Activated T-cell treated with anti-CD3 and anti-CD28 coated beads, Interleukin-2, amount 50 U/mL, for 24 hours (primary cell): ENCODE measurements around the gene ANAPC15.
"Not testable (repeated sequence)": the region's sequence is repeated elsewhere in the genome, so short reads cannot be mapped to it uniquely, and the experiment has no call there.

Experiments
- DNase-seq: peaks from one replicate; pipeline ENCODE4 v3.0.0-alpha.2; 2020
- H3K27ac Mint-ChIP-seq: 2 replicates; pipeline ENCODE4 v1.8.0; 2020; ENCODE audit warnings: mild to moderate bottlenecking, mixed read lengths
- H3K27me3 Mint-ChIP-seq: 2 replicates; pipeline ENCODE4 v1.8.0; 2020; ENCODE audit warnings: mixed read lengths
- H3K36me3 Mint-ChIP-seq: 2 replicates; pipeline ENCODE4 v1.8.0; 2020; ENCODE audit warnings: low read depth, mixed read lengths
- H3K4me1 Mint-ChIP-seq: 2 replicates; pipeline ENCODE4 v1.8.0; 2020; ENCODE audit warnings: low read depth, mixed read lengths
- H3K4me3 Mint-ChIP-seq: 2 replicates; pipeline ENCODE4 v1.8.0; 2020; ENCODE audit warnings: mild to moderate bottlenecking, moderate library complexity, mixed read lengths
- H3K9me3 Mint-ChIP-seq: 2 replicates; pipeline ENCODE4 v1.8.0; 2020; ENCODE audit warnings: mixed read lengths

ANAPC15 gene

GRCh38 chr11:72112143-72112977 lies at the start of gene ANAPC15:
Gene ANAPC15, minus strand, starts transcription at chr11:72112695. Its CDS starts 1,419 bp downstream, at chr11:72111276.
- Mint-ChIP-seq H3K36me3 (peaks cover 42% of the 10 kb centered on the region), H3K27ac (peak within 1 kb of the TSS; percentile 100), H3K4me3 (peak within 1 kb of the TSS; percentile 98), H3K27me3 (no peaks in the 10 kb centered on the region), H3K4me1 (peaks cover 21% of the 10 kb centered on the region), H3K9me3 (no peaks in the 10 kb centered on the region)
- peak; percentile 97 for DNase-seq

GRCh38 chr11:72160319-72160718 lies 47.8 kb upstream of the ANAPC15 start:
- no peak overlapping the region for H3K4me3 Mint-ChIP-seq
- no peaks in the 10 kb centered on the region for H3K9me3 Mint-ChIP-seq
- H3K4me1 Mint-ChIP-seq, result no peaks in the 10 kb centered on the region
- H3K27me3 Mint-ChIP-seq, result peaks cover 15% of the 10 kb centered on the region
- no peaks in the 10 kb centered on the region for H3K36me3 Mint-ChIP-seq
- no peak for DNase-seq
- no peak overlapping the region for H3K27ac Mint-ChIP-seq

DNA sequence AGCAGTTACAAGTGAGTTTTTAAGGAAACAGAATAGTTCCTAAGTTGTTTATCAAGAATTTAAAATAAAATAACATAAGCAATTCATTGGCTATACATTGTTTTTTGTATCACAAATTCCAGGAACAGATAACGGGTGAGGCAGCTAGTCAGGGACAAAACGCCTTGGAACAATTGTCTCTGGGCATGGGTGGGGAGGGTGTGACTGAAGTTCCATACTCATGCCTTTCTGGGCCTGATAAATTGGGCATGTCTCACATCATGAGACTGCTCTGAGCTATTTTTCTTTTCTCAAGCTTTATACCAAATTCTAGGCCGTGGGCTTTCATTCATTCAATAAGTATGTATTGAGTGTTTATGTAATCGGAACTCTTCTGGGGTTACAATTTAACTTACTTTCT lies 44.6 kb upstream of the ANAPC15 start:
- Mint-ChIP-seq H3K27ac (no peak overlapping the region), H3K4me3 (no peak overlapping the region), H3K4me1 (no peaks in the 10 kb centered on the region), H3K27me3 (peaks cover 15% of the 10 kb centered on the region), H3K9me3 (no peaks in the 10 kb centered on the region), H3K36me3 (no peaks in the 10 kb centered on the region)
- DNase-seq, result no peak

GRCh38 chr11:72155751-72156150 lies 43.3 kb upstream of the ANAPC15 start:
- Mint-ChIP-seq H3K36me3 (no peaks in the 10 kb centered on the region), H3K4me3 (no peak overlapping the region), H3K27ac (no peak overlapping the region), H3K4me1 (no peaks in the 10 kb centered on the region), H3K27me3 (peaks cover 15% of the 10 kb centered on the region), H3K9me3 (no peaks in the 10 kb centered on the region)
- no peak for DNase-seq

- Mint-ChIP-seq H3K27ac (no peak overlapping the region), H3K36me3 (no peaks in the 10 kb centered on the region), H3K9me3 (no peaks in the 10 kb centered on the region), H3K4me3 (no peak overlapping the region), H3K4me1 (no peaks in the 10 kb centered on the region), H3K27me3 (peaks cover 9% of the 10 kb centered on the region)
- DNase-seq, result no peak
Observed at GRCh38 chr11:72154816-72155215, 42.3 kb upstream of the ANAPC15 start.

DNA sequence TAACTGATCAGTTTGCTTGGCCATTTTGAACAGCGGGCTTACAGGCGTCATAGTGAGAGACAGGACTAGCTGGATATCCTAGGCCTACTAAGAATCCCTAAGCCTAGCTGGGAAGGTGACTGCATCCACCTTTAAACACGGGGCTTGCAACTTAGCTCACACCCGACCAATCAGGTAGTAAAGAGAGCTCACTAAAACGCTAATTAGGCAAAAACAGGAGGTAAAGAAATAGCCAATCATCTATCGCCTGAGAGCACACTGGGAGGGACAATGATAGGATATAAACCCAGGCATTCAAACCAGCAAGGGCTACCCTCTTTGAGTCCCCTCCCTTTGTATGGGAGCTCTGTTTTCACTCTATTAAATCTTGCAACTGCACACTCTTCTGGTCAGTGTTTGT lies 41.4 kb upstream of the ANAPC15 start:
- H3K36me3 Mint-ChIP-seq, result not testable (repeated sequence)

DNA sequence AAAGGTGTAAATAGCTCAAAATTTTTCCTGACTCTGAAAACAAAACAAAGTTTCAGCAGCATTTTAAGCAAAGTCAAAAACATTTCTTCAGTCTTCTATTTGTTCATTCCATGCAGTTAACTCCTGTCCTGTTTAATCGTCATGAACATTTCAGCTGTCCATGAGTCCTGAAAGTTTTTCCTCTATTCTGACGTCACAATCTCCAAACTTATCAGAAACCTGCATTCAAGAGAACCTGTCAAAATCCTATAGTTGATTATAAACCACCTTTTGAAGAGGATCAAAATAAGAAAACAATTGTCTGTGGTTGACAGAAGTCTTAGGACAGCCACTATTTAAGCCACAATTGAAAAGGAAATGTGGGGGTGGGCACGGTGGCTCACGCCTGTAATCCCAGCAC lies 38.4 kb upstream of the ANAPC15 start:
- Mint-ChIP-seq H3K4me1 (no peaks in the 10 kb centered on the region), H3K9me3 (no peaks in the 10 kb centered on the region), H3K36me3 (no peaks in the 10 kb centered on the region), H3K27me3 (no peaks in the 10 kb centered on the region), H3K27ac (no peak overlapping the region), H3K4me3 (no peak overlapping the region)
- no peak for DNase-seq

More for the DNA sequence above, 41.4 kb upstream of the ANAPC15 start:
- not testable (repeated sequence) for H3K4me1 Mint-ChIP-seq, H3K4me3 Mint-ChIP-seq, DNase-seq, H3K27me3 Mint-ChIP-seq, H3K9me3 Mint-ChIP-seq, H3K27ac Mint-ChIP-seq

DNA sequence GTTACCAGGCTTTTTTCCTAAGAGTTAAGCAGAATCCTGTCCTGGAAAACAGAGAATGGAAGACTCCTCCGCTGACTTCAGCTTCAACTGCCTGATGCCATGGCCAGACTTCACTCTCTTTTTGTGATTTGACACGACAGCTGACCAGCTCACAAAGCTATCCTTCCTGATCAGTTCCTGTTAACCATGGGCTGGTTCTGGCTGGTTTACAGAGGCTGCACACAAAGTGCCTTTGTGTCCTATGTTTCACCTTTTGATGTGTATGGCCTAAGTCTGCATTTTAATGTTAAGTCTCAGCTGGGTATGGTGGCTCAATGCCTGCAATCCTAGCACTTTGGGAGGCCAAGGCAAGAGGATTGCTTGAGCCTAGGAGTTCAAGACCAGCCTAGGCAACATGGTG lies 34.1 kb upstream of the ANAPC15 start:
- no peak overlapping the region for H3K4me3 Mint-ChIP-seq
- H3K27me3 Mint-ChIP-seq, result peaks cover 5% of the 10 kb centered on the region
- no peak for DNase-seq
- no peaks in the 10 kb centered on the region for H3K36me3 Mint-ChIP-seq
- H3K27ac Mint-ChIP-seq, result no peak overlapping the region
- peaks cover 9% of the 10 kb centered on the region for H3K4me1 Mint-ChIP-seq
- no peaks in the 10 kb centered on the region for H3K9me3 Mint-ChIP-seq

DNA sequence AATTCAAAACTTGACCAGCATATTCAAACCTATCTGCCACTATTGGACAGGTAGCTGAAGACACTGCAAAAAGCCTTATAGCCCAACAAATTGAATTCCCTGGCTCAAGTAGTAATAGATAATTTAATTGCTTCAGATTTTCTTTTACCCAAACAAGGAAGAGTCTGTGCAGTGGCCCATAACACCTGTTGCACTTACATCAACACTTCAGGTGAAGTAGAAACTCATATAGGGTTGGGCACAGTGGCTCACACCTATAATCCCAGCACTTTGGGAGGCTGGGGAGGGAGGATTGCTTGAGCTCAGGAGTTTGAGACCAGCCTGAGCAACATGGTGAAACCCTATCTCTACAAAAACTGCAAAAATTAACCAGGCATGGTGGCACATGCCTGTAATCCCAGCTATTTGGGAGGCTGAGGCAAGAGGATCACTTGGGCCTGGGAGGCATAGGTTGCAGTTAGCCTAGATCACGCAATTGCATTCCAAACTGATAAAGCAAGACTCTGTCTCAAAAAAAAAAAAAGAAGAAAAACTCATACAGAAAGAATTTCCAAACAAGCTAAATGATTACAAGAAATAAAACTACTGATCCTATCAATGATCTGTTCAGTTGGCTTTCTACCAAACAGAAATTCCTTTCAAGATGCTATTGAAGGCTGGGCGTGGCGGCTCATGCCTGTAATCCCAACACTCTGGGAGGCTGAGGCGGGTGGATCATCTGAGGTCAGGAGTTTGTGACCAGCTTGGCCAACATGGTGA lies 32.5 kb upstream of the ANAPC15 start:
- Mint-ChIP-seq H3K4me1 (peaks cover 22% of the 10 kb centered on the region), H3K9me3 (no peaks in the 10 kb centered on the region), H3K4me3 (no peak overlapping the region), H3K27ac (no peak overlapping the region), H3K27me3 (peaks cover 5% of the 10 kb centered on the region), H3K36me3 (no peaks in the 10 kb centered on the region)
- DNase-seq, result no peak

DNA sequence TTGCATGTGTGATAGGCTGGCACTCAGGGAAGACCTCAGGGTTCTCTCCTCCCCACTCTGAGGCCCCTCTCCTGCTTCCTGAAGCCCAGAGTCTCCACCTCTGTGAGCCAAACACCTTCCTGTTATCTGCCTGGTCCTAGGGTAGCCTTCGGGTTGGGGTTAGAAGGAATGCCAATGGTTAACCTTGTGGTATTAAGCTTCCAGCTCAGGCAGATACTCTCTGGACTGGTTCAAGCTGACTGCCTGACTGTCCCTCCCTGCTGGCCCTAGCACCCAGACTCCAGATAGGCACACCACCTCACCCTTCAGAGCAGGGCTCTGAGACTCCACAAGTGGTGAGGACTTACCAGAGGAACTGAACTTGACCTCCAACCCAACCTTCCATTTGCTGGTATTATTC lies 30.0 kb upstream of the ANAPC15 start:
- not testable (repeated sequence) for H3K9me3 Mint-ChIP-seq, H3K27me3 Mint-ChIP-seq, H3K36me3 Mint-ChIP-seq, H3K27ac Mint-ChIP-seq, DNase-seq, H3K4me3 Mint-ChIP-seq
- H3K4me1 Mint-ChIP-seq, result peaks cover 23% of the 10 kb centered on the region

DNA sequence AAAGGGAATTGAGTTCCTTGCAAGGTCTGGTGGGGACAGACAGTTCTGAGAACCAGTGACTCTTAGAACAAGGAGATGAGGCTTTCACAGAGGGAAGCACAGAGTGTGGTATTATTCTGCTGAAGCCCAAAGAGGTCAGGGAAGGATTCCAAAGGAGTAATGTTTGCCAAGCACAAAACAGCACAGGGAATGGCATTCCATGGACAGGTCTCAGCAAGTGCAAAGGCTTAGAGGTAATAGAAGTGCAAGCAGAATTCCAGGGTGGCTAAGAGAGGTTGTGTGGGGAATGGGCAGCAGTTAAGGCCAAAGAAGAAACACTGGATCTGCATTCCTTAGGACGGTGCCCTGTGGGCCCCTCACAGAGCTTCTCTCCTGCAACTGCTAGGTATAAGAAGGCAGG lies 29.6 kb upstream of the ANAPC15 start:
- H3K27me3 Mint-ChIP-seq, H3K27ac Mint-ChIP-seq, H3K4me3 Mint-ChIP-seq, DNase-seq, H3K36me3 Mint-ChIP-seq, H3K9me3 Mint-ChIP-seq: not testable (repeated sequence)
- peaks cover 23% of the 10 kb centered on the region for H3K4me1 Mint-ChIP-seq

DNA sequence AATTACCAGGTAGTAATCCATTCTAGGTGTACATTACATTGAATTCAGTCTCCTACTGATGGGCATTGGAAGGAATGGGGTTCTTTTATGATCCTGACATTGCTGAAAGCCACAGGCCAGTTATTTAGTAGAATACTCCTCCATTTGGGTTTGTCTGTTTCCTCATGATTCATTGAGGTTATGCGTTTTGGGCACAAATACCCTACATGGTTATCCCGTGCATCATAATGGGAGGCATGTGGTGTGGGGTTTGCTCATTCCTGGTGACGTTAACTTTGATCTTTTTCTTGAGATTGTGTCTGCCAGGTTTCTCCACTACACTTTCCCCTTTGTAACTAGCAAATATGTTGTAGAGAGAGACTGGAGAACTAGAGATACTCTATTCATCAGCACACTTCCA lies 28.6 kb upstream of the ANAPC15 start:
- H3K36me3 Mint-ChIP-seq, result no peaks in the 10 kb centered on the region
- peaks cover 29% of the 10 kb centered on the region for H3K4me1 Mint-ChIP-seq
- peaks cover 8% of the 10 kb centered on the region for H3K27me3 Mint-ChIP-seq
- H3K9me3 Mint-ChIP-seq, result no peaks in the 10 kb centered on the region
- no peak overlapping the region for H3K4me3 Mint-ChIP-seq
- H3K27ac Mint-ChIP-seq, result no peak overlapping the region
- no peak for DNase-seq

DNA sequence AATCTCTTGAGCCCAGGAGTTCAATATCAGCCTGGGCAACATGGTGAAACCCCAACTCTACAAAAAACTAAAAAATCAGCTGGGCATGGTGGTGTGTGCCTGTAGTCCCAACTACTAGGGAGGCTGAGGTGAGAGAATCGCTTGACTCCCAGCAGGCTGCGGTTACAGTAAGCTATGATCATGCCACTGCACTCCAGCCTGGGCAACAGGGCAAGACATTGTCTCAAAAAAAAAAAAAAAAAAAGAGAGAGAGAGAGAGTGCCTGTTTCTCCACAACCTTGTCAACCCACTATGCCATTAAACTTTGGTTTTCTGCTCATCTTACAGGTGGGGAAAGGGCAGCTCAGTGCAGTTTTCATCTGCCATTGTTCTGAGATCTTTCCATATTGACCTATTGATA lies 28.2 kb upstream of the ANAPC15 start:
- no peak for DNase-seq
- no peaks in the 10 kb centered on the region for H3K9me3 Mint-ChIP-seq
- H3K36me3 Mint-ChIP-seq, result no peaks in the 10 kb centered on the region
- no peak overlapping the region for H3K27ac Mint-ChIP-seq
- H3K27me3 Mint-ChIP-seq, result peaks cover 8% of the 10 kb centered on the region
- H3K4me1 Mint-ChIP-seq, result peaks cover 29% of the 10 kb centered on the region
- H3K4me3 Mint-ChIP-seq, result no peak overlapping the region

DNA sequence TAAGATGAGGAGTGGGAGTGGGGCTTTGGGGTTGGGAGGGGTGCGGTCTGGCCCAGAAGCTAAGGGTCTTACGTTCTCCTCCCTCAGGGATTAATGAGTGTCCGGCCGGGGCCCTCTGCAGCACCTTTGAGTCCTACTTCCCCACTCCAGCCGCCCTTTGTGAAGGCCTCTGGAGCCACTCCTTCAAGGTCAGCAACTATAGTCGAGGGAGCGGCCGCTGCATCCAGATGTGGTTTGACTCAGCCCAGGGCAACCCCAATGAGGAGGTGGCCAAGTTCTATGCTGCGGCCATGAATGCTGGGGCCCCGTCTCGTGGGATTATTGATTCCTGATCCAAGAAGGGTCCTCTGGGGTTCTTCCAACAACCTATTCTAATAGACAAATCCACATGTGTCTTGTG lies 27.0 kb upstream of the ANAPC15 start:
- DNase-seq, result no peak
- no peak overlapping the region for H3K4me3 Mint-ChIP-seq
- no peaks in the 10 kb centered on the region for H3K9me3 Mint-ChIP-seq
- no peaks in the 10 kb centered on the region for H3K36me3 Mint-ChIP-seq
- H3K27me3 Mint-ChIP-seq, result peaks cover 8% of the 10 kb centered on the region
- H3K4me1 Mint-ChIP-seq, result peaks cover 29% of the 10 kb centered on the region
- H3K27ac Mint-ChIP-seq, result no peak overlapping the region

DNA sequence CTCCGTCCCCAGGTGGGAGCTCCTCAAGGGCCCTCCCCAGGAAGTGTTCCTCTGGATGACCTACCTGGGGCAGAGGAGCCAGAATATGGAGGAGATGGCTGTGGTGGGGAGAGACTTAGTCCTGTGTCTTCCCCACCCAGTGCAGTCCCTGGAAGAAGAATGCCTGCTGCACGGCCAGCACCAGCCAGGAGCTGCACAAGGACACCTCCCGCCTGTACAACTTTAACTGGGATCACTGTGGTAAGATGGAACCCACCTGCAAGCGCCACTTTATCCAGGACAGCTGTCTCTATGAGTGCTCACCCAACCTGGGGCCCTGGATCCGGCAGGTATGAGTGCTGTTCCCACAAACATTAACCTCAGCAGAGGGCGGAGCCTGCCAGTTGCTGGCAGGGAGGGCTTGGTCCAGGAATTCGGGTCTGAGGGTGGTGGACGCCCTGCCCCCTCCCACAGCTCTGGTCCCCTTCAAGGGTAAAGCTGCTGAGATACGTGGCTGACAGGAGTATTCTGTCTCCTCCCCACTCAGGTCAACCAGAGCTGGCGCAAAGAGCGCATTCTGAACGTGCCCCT lies 26.4 kb upstream of the ANAPC15 start:
- H3K9me3 Mint-ChIP-seq, result no peaks in the 10 kb centered on the region
- no peak for DNase-seq
- no peak overlapping the region for H3K4me3 Mint-ChIP-seq
- H3K27me3 Mint-ChIP-seq, result peaks cover 8% of the 10 kb centered on the region
- peaks cover 28% of the 10 kb centered on the region for H3K4me1 Mint-ChIP-seq
- H3K27ac Mint-ChIP-seq, result no peak overlapping the region
- H3K36me3 Mint-ChIP-seq, result no peaks in the 10 kb centered on the region
